GM19193 (cell line): ENCODE results near the gene STH.

Source experiments
- POLR2A ChIP-seq: IDR thresholded peaks from 4 replicates; pipeline ENCODE4 v1.6.1; 2011; ENCODE audit not compliant: insufficient read depth, insufficient read length; ENCODE audit errors: extremely low read depth

Gene STH

GRCh38 chr17:46035112-46035818 lies 36.2 kb downstream of the STH start:
- no peak for TF ChIP-seq POLR2A

- no peak for TF ChIP-seq POLR2A
Observed at GRCh38 chr17:46036491-46036890, 37.4 kb downstream of the STH start.

- TF ChIP-seq POLR2A = no peak
Observed at GRCh38 chr17:46037722-46038255, 38.7 kb downstream of the STH start.

GRCh38 chr17:46038414-46038813 lies 39.4 kb downstream of the STH start:
- no peak for TF ChIP-seq POLR2A

GRCh38 chr17:46038937-46039336 lies 39.9 kb downstream of the STH start:
- no peak for TF ChIP-seq POLR2A

- TF ChIP-seq POLR2A = no peak
Observed at GRCh38 chr17:46039592-46040186, 40.6 kb downstream of the STH start.

GRCh38 chr17:46042246-46042645 lies 43.2 kb downstream of the STH start:
- no peak for TF ChIP-seq POLR2A

- TF ChIP-seq POLR2A = no peak
Observed at GRCh38 chr17:46042925-46043324, 43.9 kb downstream of the STH start.

GRCh38 chr17:46043606-46044005 lies 44.6 kb downstream of the STH start:
- TF ChIP-seq POLR2A = no peak

- no peak for TF ChIP-seq POLR2A
Observed at GRCh38 chr17:46044286-46044928, 45.4 kb downstream of the STH start.

GRCh38 chr17:46044989-46045388 lies 45.9 kb downstream of the STH start:
- no peak for TF ChIP-seq POLR2A

- no peak for TF ChIP-seq POLR2A
Observed at GRCh38 chr17:46045639-46046038, 46.6 kb downstream of the STH start.

GRCh38 chr17:46046957-46047356 lies 47.9 kb downstream of the STH start:
- no peak for TF ChIP-seq POLR2A

- no peak for TF ChIP-seq POLR2A
Observed at GRCh38 chr17:46047398-46047797, 48.3 kb downstream of the STH start.

- no peak for TF ChIP-seq POLR2A
Observed at GRCh38 chr17:46047856-46048255, 48.8 kb downstream of the STH start.
